Measurements from ENCODE around the gene FOXC1. TPM values are rescaled to one million over a fixed set of nuclear protein-coding genes. Genes with fewer than 3 reads are reported as not detected.

Gene FOXC1
- total RNA-seq, 1 donor: 2.2 TPM

GRCh38 chr6:1643830-1644445 lies 34.2 kb downstream of the FOXC1 start:
- no peak overlapping the region for H3K4me3 ChIP-seq (ENCODE audit: low read depth, low read length)
- TF ChIP-seq CTCF (IDR thresholded peaks at IDR 0.05; ENCODE audit: insufficient read depth, low read depth, low read length): no peak
- no peak for DNase-seq (ENCODE audit: low read depth)

DNA sequence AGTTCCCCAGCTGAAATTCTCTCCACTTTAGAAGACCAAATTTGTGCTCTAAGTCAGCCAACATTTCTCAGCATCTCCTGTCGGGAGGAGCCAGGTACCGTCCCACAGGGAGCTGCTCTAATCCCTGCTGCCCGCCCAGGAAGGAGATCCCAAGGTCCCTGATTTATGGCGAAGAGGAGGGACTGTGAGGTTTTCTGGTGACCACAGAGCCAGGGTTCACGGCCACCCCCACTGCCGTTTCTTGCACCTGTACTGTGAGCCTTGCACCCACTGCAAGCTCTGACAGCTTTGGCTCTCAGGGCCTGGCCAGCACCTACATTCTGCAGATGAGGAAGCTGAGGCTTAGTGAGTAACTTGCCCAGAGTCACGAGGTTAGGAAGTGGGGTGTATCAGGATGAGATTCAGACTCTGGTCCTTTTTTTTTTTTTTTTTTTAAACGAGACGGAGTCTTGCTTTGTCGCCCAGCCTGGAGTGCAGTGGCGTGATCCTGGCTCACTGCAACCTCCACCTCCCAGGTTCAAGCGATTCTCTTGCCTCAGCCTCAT lies 34.9 kb downstream of the FOXC1 start:
- DNase-seq (ENCODE audit: low read depth): no peak
- TF ChIP-seq CTCF (IDR thresholded peaks at IDR 0.05; ENCODE audit: insufficient read depth, low read depth, low read length): no peak
- no peak overlapping the region for H3K4me3 ChIP-seq (ENCODE audit: low read depth, low read length)

- DNase-seq (ENCODE audit: low read depth): no peak
- no peak overlapping the region for H3K4me3 ChIP-seq (ENCODE audit: low read depth, low read length)
- TF ChIP-seq CTCF (IDR thresholded peaks at IDR 0.05; ENCODE audit: insufficient read depth, low read depth, low read length): no peak
Observed at GRCh38 chr6:1645466-1646185, 35.9 kb downstream of the FOXC1 start.

DNA sequence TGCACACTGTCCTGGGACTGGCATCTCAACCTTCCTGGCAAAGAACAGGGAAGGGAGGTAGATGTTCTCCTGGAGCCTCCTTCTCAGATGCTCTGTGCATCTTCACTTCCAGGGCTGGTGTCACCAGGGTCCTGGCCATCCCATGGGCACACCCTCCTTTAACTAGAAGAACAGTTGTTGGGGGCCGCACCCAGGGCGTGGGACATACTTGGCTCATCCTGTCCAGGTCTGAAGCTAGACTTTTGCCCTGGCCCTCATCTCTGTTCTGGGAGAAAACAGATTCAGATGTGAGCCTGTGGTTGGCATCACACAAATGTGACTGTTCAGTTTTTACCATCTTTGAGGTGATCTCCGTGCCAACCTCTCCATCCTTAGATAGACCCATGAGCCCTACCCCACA lies 41.6 kb downstream of the FOXC1 start:
- no peak for DNase-seq (ENCODE audit: low read depth)
- TF ChIP-seq CTCF (IDR thresholded peaks at IDR 0.05; ENCODE audit: insufficient read depth, low read depth, low read length): no peak

DNA sequence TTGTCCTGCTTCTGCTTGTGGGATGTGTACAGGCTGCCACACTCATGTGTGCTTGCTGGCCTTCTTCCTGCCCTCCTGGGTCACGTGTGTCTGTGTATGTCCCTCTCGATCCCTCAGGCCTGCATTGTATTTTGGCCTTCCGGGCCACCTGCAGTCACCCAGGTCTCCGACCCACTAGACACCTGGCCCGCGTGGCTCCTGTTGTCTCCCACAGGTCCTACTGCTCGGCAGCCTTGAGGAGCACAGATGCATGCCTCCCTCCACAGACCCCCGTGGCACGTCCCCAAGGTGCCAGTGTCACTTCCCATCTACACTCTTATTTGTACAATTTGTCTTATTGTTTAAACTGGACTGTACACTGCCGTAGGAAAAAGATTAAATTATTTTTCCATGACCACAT lies 43.1 kb downstream of the FOXC1 start:
- H3K4me3 ChIP-seq (ENCODE audit: low read depth, low read length): no peak overlapping the region
- no peak for DNase-seq (ENCODE audit: low read depth)
- no peak for TF ChIP-seq CTCF (IDR thresholded peaks at IDR 0.05; ENCODE audit: insufficient read depth, low read depth, low read length)

More for the DNA sequence above, 41.6 kb downstream of the FOXC1 start:
- H3K4me3 ChIP-seq (ENCODE audit: low read depth, low read length): no peak overlapping the region

GRCh38 chr6:1654054-1654453 lies 44.3 kb downstream of the FOXC1 start:
- TF ChIP-seq CTCF (IDR thresholded peaks at IDR 0.05; ENCODE audit: insufficient read depth, low read depth, low read length): no peak
- H3K4me3 ChIP-seq (ENCODE audit: low read depth, low read length): no peak overlapping the region
- DNase-seq (ENCODE audit: low read depth): no peak

Data from fibroblast of villous mesenchyme (primary cell).